Muscle of arm (tissue), 12 donors: Measurements from ENCODE around the gene ANKRD29. TPM values are rescaled to one million over a fixed set of nuclear protein-coding genes. Genes with fewer than 3 reads are reported as not detected.
"Not testable (repeated sequence)": the region's sequence is repeated elsewhere in the genome, so short reads cannot be mapped to it uniquely, and the experiment has no call there.

ENCODE experiments used
- DNase-seq: peaks from one replicate; pipeline ENCODE4 v3.0.0-alpha.2; 2013
- polyA plus RNA-seq, 12 donors: library from polyadenylated mRNA; unstranded; fragments of 120-200 nt; gene quantifications; one replicate each; pipeline ENCODE4 v1.2.1, GENCODE V29; 2013; ENCODE audit not compliant: insufficient read length in 12 of 12

The ANKRD29 gene
- polyA plus RNA-seq, 12 donors = 2.9 to 13.1 (median 4.7) TPM; not detected in 1

DNA sequence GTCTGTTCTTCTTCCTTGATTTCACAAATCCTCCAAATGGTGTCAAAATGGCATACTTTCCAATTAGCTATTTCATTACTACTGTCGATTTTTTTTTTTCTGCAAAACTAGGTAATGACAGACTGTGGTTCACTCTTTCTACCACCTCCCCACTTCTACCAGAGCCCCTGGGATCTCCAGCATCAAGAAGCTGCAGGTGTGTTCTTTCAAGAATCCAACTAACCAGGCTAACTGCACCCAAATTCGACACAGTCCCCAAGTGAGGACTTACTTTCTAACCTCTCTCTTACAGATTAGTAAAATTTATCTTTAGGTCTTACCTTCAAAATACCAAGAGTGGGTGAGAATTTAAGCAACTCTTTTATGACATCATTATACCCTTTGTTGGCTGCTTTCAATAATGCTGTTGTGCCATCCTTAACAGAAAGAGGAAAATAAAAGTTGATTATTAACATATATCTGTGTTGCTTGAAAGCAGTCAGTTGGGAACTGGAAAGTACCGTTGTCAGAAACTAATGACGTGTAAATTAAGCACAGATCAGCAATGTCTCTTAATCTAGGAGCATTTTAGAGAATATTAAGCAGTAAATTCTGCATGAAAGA, 45.2 kb downstream of the ANKRD29 start:
- no peak for DNase-seq

DNA sequence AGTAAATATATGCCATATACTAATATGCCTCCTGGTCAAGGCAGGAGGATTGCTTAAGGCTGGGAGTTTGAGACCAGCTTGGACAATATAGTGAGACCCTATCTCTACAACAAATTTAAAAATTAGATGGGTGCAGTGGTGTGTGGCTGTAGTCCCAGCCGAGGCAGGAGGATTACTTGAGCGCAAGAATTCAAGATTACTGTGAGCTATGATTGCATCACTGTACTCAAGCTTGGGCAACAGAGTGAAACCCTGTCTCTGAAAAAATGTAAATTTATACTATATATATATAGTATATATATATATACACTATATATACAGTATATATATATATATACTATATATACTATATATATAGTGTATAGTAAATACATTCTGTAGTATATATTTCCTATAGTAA, 46.5 kb downstream of the ANKRD29 start:
- no peak for DNase-seq

DNA sequence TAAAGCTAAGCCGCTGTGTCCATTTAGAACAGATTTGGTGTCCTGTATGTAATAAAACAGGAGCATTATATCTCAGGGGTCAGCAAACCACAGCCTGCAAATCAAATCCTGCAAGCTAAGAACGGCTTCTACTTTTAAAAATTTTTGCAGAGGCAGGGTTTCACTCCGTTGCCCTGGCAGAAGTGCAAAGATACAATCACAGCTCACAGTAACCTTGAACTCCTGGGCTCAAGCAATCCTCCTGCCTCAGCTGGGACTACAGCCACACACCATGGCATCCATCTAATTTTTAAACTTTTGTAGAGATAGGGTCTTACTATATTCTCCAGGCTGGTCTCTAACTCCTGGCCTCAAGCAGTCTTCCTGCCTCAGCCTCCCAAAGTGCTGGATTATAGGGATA, 47.8 kb downstream of the ANKRD29 start:
- no peak for DNase-seq

DNA sequence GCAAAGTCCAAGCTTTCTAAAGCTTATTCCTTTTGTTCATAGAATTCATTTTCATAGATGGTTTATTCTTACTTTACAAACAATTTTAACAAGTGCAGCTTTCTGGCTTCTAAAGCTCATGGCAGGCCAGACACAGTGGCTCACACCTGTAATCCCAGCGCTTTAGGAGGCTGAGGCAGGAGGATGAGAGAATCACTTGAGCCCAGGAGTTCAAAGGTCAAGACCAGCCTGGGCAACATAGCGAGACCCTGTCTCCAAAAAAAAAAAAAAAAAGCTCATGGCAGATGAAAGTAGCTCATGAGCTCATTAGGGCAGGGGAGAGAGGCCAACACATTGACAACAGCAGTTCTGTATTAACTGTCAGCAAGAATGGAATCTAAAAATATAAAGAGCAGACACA, 48.3 kb downstream of the ANKRD29 start:
- no peak for DNase-seq

DNA sequence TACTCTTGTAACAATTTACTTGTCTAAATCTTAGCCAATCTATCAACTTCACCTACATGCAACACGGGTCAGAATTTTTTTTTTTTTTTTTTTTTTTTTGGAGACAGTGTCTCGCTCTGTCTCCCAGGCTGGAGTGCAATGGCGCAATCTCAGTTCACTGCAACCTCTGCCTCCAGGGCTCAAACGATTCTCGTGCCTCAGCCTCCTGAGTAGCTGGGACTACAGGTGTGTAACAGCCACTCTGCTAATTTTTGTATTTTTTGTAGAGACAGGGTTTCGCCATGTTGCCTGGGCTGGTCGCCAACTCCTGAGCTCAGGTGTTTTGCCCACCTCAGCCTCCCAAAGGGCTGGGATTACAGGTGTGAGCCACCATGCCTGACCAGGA, 49.6 kb downstream of the ANKRD29 start:
- DNase-seq = not testable (repeated sequence)

DNA sequence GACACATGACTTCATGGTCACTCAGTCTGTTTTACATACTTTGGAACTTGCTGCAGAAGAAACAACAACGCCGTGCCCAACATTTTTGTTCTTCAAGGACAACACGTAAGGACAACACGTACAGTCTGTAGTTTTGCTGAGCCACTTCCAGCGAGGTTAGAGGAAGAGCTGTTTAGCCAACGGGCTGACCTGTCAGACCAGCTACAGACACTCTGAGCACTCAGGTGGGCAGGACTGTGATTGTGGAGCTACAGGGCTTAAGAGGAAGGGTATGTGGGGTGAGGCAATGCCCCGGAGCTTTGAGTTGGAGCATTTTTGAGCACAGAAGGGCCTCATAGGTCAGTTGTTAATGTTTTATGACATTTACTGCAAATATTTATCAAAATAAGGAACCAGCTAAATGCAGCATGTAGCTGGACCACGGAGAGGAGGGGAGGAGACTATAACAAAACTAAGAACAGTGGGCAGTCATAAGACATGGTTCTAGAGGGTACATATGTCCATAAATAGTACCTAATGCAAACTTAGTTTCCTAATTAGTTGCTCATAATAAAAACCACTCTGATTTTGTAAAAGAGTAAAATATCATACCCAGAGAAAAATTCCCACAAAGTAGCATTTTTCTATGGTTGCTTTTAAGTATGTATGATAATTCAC, 50.1 kb downstream of the ANKRD29 start:
- DNase-seq = no peak

DNA sequence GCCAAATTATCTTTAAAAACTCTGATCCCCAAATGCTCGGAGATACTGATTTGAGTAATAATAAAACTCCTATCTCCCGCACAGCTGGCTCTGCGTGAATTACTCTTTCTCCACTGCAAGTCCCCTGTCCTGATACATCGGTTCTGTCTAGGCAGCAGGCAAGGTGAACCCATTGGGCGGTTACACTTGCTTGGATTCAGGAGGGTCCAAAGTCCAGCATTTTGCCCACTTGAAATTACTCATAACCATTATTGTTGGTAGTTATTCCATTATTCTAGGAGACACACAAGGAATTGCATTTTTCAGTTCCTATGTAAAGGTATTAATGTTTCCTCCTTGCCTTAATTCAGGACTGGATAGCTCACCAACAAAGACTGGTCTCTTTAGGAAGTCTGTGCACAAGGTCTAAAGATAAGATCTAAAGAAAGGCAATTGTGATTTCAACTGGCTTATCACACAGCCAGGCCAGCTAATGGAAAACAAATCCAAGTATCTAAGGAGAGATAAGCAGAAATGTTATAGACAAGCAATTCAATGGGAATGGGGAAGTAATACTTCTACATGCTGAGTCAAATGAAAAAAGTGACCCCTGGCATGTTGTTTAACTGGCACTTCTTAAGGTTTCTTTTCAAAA, 53.2 kb downstream of the ANKRD29 start:
- DNase-seq = no peak

DNA sequence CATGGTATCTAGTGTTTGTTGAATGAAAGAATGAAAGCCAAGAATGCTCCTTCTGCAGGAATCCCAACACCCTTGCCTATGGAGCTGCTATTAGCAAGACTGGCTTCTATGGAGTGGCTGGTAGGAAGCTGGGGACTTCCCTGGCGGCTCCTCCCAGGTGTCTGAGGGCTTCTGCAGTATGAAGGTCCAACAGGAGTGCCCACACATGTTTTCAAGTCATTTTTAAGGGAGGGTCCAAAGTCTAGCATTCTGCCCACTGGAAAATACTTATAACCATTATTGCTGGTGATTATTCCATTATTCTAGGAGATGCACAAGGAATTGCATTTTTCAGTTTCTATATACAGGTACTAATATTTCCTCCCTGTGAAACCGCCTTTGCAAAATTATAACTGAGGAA, 54.5 kb downstream of the ANKRD29 start:
- no peak for DNase-seq

DNA sequence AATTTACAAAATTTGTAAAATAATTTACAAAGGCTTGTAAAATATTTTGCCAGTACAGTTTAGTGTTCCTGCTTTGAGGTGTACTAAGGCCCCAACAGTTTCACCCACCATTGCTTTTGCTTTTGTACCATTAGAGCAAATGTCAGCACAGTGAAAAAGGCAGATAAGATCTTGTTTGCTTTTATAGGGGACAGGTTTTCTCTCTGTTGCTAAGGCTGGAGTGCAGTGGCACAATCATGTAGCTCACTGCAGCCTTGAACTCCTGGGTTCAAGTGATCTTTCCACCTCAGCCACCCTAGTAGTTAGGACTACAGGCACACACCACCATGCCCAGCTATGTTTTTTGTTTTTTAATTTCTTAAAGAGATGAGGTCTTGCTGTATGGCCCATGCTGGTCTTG, 56.8 kb downstream of the ANKRD29 start:
- DNase-seq = no peak

DNA sequence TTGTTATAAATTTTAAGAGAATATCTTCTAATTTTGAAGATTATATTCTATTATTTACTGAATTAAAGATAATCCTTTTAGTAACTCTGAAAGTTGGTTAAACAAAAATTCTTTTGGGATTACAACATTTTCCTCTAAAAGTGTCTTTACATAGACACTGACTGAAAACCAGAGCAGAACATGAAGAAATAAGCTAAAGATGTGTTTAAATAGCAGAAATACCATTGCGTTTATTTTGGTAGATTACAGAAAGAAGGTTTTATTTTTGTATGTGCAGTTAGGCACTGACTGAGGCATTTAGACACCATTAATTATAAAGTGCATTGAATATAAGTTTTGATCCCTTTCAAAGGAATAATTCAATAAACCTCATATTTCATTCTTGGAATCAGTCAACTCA, 62.9 kb downstream of the ANKRD29 start:
- no peak for DNase-seq

DNA sequence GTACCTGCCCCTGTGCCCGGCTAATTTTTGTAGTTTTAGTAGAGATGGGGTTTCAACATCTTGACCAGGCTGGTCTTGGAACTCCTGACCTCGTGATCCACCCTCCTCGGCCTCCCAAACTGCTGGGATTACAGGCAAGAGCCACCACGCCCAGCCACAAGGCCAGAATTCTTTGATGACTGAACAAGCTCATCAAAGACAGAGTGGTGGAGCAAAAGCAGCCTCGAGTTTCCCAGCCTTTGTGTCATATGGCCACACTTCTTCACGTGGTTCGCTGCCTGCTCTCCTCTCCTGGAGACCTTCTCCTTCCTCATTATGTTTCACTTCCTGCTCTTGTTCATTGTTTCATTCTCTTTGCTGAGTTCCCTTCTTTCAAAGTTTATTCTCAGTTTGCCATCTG, 66.5 kb downstream of the ANKRD29 start:
- DNase-seq = no peak

DNA sequence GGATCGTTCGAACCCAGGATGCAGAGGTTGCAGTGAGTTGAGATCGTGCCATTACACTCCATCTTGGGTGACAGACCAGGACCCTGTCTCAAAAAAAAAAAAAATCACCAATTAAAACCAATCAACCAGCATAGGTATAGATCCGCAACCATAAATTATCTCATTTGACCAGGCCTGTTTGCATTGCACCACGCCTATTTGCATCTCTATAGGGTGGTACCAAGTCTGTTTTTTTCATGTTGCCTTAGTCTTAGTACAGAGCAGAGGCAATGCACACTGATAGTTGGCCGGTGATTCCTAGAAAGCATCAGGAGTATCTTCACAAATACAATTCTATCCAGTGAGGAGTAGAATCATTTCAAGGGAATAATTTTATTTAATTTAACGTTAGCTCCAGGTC, 67.1 kb downstream of the ANKRD29 start:
- no peak for DNase-seq

DNA sequence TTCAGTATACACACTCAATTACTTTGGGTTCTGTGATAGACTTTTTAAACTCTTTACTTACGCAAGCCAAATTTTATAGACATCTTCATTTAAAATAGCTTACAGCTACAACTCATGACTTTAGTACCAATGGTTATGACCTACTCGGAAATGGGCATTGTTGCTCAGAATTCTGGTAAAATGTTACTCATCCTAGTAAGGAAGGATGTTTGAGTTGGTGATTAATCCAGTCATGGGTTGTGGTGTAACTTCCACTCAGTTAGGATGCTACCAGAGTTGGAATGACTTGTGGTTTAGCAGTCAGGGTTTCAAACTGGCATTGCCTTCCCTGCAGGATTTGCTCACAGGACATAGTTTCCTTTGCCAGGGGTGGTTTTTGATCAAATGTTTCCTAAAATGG, 69.0 kb downstream of the ANKRD29 start:
- no peak for DNase-seq

DNA sequence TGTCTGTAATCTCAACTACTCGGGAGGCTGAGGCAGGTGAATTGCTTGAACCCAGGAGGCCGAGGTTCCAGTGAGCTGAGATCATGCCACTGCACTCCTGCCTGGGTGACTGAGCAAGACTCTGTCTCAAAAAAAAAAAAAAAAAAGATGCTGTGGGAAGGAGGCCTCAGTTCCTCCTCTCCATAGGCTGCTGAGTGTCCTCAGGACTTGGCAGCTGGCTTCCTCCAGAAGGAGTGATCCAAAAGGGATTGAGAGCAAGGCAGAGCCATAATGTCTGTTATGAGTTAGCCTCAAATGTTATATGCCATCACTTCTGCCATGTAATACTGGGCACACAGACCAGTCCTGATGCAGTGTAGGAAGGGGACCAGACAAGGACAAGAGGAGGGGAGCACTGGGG, 69.8 kb downstream of the ANKRD29 start:
- no peak for DNase-seq

DNA sequence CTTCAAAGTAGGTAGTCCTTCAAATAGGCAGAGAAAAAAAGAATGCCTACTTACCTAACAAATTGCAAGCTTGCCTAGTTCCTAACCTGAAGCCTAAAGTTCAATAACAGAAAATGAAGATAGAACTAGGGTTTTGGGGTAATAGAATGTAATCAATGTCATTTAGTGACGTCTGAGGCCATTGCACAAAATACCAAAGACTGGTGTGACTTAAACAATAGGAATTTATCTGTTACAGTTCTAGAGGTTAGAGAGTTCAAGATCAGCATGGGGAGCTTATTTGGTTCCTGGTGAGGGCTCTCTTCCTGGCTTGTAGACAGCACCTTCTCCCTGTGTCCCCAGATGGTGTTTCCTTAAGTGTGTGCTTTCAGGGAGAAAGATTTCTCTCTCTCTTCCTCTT, 71.7 kb downstream of the ANKRD29 start:
- no peak for DNase-seq

DNA sequence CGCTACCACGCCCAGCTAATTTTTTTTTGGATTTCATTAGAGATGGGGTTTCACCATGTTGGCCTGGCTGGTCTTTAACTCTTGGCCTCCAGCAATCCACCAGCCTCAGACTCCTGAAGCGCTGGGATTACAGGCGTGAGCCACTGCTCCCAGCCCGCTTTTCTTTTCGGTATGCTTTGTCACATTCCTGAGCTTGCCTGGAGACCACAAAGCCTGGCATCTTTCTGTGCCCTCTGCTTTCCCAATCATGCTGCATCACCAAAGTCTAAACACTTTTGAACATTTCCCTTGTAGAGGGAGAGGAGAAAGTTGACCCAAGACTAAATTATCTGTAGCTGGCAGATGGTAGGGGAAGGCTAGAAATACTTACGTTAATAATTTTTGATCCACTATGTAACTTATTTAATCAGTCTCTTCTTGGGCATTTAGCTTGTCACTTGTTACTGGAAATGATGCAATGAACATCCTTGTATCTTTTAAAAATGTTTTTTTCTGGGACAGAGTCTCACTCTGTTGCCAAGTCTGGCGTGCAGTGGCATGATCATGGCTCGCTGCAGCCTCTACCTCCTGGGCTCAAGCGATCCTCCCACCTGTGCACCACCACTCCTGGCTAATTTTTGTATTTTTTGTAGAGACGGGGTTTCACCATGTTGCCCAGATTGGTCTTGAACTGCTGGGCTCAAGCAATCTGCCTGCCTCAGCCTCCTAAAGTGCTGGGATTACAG, 73.7 kb downstream of the ANKRD29 start:
- no peak for DNase-seq

DNA sequence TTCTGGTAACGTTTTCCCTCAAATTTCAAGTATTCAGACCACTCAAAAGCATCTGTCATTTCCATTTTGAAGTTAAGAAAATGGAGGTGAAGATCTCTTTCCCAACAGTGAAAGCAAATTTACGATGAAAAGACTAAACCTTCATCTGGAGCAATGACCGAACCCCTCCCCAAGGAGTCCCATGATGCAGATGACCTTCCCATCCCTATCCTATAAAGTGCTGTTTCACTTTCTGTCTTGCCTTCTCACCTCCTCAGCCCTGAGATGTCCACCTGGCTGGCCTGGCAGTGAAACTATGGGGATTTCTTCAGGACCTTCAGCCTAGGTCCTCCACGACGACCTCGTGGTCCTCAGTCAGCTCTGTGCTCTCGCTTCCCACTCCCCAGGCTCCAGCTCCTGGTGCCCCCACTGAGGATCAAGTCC, 75.5 kb downstream of the ANKRD29 start:
- no peak for DNase-seq

DNA sequence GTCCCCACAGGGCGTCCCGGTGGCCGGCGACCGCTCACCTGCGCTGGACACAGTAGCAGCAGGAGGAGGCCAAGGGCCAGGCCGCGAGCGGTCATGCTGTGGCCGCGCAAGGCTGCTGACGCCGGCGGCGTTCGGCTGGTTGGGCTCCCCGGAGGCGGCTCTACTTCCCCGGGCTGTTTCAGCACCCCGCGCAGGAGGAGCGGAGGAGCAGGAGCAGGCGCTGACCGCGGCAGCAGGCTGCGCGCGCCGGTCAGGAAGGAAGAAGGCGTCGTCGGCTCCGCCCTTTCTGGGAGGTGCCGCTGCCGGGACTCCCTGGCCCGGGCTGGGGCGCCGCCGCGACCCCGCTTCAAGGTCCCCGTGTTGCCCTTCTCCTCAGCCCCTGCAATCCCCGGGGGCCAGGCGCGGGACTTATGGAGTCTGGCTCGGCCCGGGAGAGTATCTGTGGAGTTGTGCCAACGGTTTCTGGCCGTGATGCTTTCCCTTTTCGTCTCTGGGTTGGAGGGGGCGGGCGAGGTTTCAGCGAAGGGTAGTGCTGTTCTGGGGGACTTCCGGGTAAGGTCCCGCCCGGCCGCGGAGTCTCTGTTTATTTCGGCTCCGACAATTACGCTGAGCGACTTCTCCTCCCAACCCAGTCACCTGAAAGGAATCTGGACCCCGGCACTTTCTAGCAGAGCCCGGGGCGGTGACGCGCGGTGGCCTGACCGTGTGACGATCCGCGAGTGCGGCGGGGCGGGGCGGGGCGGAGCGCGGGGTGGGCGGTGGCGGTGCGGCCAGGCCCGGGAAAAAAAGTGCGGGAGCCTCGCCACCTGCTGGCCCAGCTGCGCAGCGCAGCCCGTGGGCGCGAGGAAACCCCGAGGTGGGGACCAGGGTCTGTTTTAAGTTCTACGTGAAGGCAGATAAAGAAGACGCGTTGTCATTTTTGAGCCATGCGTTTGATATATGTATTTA, 76.2 kb downstream of the ANKRD29 start, which contains the start of gene NPC1:
Gene NPC1 (minus strand): TSS at position 258 of the 948 bp plus-strand sequence. CDS start 163 bp downstream, at position 95.
- peak; percentile 95 for DNase-seq

DNA sequence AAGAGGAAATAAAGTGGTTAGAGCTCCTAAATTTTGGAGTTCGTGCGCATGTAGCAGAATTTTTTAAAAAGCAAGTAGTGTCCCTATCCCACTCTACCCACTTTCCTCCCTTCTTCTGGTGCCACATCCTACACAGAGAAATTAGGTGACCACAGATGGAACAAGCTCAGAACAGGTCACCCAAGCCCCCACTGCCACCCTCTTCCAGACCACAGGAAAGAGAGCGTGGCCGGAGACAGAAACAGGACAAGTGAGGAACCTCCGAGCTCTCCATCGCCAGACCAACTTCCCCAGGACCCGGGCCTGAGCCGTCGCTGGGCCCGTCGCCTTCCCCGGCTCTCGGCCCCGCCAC, 76.8 kb downstream of the ANKRD29 start:
- DNase-seq = no peak

DNA sequence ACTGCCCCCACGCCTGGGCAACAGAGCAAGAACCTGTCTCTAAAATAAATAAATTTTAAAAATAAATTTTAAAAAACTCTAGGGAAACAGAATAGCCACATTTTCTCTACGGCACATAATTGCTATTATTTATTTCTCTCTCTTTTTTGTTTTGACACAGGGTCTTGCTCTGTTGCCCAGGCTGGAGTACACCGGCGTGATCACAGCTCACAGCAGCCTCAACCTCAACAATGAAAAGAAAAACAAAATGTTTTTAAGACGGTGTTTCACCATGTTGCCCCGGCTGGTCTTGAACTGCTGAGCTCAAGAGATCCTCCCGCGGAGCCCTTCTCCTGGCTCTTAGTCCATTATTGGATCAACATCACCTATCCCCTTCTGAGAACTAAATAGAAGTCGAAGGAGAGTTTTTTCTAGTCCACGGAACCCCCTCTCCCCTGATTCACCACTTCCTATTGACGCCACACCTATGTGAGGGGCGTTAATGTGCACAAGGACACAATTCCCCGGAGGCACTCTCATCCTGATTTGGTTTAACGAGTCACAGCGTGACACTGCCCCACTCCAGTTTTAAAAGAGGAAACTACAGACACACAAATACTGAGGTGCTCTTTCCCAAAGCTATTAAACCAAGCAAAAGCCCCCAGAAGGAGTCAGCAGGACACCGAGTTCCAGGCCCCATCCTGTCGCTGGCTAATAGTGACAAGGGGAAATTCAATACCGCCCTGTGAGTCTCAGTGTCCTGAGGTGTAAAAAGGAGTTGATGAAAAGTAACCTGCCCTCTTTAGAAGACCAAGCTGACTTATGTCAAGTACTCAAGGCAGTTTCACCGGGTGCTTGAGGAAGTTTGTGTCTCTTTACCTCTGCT, 77.5 kb downstream of the ANKRD29 start:
- DNase-seq = no peak
